Adrenal gland (tissue), 5 donors: ENCODE results near the gene RASD2.

Source experiments
- CTCF ChIP-seq, 6 experiments: fragments of 450-650 bp in 4 of 6; fragments of 200-600 bp in 2 of 6; sonication (generic) in 1 of 6; IDR thresholded peaks; 1 replicate in 5 of 6; 2 replicates in 1 of 6; pipeline versions ENCODE4 v1.5.1 to v1.8.0; 2016 to 2021; ENCODE audit warnings: antibody characterized with exemption in 6 of 6, mild to moderate bottlenecking in 2 of 6, moderate library complexity in 1 of 6
- POLR2A ChIP-seq, 2 donors: fragments of 450-650 bp; IDR thresholded peaks; one replicate each; pipeline ENCODE4 v1.6.1; 2017; ENCODE audit warnings: antibody characterized with exemption in 2 of 2, mild to moderate bottlenecking in 2 of 2, moderate library complexity in 1 of 2
- donor health status: DM: no; HTN: no; CAD: no.

GRCh38 chr22:35589071-35589755, 48.6 kb downstream of the RASD2 start:
- TF ChIP-seq CTCF (IDR thresholded peaks at IDR 0.05), result no peak
- TF ChIP-seq POLR2A (IDR thresholded peaks at IDR 0.05), result no peak
